ENCODE results near the gene NKX1-1.
A peak's percentile ranks its signal among the peaks of the same experiment; 100 is the strongest.

The NKX1-1 gene

DNA sequence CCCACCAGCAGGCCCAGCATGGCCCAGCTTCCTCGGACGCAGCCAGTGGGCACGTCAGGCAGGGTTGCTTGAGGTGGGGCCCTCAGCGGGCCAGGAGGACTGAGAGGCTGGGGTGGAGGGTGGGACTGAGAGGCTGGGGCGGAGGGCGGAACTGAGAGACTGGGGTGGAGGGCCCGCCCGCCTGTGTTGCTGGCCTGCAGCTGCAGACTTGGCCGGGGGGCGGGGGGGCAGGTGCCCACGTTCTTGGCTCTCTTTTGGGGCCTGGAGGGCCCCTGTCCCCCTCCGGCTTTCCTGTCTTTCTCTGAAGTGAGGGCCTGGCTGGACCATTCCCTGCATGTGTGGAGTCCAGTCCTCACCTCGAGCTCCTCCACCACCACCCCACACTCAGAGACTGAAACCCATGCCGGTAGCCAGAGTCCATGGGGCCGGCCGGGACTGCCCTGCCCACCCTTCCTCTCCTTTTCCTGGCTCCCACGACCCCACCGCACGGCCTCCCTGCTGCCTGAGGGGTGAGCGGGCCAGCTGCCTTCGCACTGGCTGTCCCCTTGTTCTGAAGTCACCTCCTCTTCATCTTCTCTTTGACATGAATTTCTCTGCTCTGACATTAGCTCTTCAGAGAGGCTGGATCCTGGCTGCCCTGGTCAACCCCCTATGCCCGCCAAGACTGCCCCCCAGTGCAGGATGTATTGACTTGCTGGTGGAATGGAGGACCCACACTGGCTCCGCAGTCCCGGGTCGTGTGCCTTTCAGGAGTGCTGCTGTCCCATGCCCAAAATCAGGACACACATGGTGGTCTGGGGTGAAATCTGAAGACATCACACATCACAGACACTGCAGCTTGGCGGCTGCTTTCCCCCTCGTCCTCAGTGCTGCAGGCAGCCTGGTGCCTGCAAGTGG, 10.1 kb upstream of the NKX1-1 start:
- no peak for DNase-seq

DNA sequence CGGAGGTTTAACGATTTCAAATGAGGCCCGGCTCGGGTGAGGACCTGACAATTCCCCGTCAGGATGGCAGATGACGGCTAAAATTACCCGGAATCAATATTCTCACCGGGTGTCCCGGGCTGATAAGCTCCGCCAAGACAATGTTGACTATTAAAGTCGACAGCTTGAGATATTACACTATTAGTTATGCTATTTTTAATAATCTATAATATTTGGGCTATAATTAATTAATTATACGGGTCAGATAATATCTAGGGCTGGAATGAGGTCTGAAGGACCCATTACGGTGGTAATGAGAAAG, 9.4 kb upstream of the NKX1-1 start:
- no peak for DNase-seq

DNA sequence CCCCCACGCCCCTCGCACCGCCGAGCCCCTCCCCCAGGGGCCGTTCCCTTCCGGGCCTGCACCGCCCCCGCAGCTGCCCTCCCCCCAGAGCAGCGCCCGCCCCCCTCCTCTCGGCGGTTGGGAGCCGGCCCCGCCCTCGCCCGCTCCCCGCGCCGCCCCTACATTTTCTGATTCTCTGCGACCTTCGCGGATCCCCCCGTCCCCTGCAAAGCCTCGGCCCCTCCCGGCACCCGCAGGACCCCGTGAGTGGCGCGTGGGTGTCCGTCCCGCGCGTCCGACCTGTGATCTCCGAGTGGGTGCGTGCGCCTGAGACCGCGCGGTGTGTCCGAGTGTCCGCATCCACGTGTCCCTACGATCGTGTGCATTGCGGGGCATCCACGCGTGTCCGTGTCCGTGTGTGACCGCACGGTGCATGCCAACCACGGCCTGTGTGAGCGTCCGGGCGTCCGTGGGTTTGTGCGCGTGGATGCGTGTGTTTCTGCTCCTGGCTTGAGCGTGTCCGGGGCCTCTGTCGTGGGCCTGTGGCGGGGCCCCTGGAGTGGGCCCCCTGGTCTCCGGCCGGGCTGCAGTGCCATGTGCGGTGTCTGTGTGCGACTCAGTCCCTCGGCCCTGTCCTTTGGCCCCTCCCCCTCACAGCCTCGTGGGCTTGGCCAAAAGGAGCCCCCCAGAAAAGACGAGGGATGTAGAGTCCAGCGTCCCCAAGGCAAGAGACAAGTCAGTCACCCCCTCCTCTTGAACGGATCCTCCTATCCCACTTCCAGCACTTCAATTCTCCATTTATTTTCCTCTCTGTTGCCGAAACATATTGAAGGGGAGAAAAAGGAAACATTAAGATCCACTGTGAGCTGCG, 8.8 kb upstream of the NKX1-1 start:
- DNase-seq, result no peak

DNA sequence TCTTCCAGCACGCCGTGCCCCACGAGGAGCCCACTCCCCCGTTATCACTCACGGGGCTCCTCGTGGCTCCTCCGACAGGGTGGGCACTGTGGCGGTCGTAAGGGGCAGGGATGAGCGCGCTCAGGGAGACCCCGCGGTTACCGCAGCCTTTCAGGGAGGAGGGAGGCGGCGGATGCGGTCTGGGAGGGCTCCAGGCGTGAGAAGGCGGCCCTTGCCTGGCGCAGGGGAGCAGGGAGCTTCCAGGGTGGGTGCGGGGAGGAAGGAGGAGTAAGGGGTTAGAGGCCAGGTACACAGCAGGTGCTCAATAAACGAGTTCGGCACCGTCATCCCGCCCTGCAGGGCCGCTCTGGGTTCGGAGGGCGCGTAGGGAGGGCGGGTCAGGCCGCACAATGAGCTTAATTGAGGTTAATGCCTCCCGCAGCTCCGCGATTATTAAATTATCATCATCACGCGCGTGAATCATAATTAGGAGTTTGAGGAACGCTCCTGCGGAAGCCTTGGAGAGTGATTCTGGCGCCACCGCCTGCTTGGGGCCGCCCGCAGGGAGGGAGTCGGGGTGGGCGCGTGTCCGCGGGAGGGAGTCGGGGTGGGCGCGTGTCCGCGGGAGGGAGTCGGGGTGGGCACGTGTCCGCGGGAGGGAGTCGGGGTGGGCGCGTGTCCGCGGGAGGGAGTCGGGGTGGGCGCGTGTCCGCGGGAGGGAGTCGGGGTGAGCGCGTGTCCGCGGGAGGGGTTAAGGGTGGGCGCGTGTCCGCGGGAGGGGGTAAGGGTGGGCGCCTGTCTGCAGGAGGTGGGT, 7.6 kb upstream of the NKX1-1 start:
- no peak for DNase-seq

DNA sequence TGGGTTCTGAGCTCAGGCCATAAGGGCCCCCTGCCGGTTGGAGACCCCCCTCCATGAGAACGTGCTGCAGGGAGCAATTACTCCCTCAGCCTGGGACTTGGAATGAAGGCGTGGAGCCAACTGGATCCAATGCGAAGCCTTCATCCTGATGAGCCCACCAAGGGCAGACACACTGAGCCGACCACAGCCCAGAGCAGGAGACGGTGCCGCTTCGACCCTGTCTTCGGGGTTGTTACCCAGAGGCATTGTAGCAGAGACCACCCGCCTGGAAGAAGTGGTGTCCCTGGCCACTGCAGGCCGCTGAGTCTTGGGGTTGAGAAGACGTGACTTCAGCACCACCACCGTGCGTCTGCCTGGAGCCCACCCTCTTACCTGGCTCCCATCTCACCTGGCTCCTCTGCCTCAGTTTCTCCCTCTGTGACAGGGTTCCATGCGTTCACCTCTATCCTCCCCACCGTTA, 7.0 kb upstream of the NKX1-1 start:
- no peak for DNase-seq

DNA sequence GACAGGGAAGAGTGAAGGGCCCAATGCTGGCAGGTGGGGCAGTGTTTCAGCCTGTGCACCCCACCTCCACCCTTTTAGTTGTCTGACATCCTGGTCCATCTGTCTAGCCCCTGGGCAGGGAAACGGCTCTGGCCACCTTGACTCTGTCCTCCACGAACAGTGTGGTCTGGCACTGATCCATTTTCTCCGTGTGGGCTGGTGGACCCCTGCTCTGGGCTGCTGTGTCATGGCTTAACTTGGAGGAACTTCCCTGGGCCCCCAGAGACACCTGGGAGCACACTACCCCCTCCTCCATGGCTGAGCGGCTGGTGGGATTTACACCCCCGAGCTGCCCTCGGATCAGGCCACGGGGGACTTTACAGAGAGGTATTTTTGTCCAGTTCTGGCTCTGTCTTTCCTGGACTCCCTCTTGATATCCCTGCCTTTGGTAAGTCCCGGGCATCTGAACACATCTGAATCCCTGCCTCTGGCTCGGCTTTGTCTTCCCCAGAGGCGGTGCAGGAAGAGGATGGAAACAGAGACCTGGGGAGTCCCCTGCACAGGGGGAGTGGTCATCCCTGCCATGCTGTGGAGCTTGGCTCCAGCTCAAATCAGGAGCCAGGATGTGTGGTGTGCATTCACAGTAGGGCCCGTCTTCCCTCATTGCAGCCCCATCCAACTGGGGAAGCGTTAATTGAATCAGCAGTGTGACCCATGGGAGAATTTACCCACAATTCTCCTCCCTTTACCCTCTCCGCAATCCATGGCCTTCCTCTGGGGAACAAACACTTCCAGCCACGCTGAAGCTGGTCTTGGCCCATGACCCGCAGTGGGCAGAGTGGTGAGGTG, 6.3 kb upstream of the NKX1-1 start:
- DNase-seq, result no peak

DNA sequence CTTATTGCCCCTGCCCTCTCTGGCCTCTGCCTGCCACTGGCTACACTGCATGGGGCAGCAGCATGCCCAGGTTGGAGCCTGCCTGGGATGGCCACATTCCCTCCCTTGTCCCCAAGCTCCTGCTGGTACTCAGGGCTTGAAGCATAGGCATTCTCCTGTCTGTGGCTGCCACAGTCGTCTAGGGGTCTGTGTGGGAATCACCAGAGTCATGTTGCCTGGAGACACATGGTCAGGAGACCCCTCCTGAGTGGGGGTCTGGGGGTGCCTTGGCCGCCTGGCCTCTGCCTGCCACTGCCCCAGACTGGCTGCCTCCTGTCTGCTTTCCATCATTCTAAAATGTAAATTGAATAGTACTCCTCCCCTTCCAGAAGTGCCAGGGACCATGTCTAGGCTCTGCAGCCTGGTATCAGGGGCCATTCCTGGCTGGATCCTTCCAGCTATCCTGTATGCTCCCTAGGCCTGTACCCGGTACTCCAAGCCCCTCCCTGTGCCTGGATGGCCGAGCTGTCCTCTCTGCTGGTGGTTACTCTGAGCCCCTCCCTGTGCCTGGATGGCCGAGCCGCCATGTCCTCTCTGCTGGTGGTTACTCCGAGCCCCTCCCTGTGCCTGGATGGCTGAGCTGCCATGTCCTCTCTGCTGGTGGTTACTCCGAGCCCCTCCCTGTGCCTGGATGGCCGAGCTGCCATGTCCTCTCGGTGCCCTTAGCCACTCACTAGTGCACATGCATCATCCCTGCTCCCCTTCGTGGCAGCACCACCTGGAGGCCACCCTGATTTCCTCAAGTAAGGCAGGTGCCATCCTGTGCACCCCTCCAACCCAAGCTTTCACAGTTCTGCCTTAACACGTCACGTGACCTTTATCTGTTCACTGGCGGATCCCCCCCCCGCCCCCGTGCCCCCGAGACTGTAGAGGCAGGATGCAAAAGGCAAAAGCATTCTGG, 5.5 kb upstream of the NKX1-1 start:
- DNase-seq, result no peak

DNA sequence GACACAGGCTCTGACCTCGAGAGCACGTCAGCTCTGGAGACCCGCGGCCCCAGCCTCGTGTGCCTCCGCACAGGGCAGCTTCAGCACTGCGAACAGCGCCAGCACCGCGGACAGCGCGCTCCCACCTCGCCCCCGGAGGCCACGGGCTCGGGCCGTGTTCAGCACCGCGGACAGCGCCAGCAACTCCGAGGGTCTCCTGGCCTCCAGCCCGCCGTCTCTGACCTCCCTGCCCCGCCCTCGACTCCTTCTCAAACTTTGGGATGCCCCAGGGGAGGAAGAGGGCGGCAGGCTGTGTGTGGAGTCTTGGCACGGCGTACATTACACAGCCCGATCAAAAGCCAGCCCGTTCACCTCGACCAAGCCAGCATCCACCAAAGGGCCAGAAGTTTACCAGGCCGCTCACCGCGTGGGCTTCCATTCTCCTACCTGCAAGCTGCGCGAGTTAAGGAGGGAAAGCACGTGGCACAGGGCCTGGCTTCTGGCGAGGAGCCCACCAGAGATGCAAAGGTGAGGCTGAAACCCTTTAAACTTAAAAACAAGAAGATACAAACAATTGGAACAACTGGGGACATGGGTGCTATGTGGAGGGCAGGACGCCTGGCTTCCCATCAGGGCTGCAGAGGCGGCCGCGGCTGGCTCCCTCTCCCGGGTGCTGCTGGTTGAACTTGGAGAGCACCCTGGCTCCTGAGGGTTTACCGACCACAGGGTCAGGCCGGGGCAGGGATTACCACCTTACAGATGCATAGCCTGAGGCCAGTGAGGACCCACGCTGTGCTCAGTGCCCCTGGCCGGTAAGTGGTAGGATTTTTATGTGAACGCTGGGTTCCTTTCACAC, 4.5 kb upstream of the NKX1-1 start:
- DNase-seq, result peak; percentile 51

DNA sequence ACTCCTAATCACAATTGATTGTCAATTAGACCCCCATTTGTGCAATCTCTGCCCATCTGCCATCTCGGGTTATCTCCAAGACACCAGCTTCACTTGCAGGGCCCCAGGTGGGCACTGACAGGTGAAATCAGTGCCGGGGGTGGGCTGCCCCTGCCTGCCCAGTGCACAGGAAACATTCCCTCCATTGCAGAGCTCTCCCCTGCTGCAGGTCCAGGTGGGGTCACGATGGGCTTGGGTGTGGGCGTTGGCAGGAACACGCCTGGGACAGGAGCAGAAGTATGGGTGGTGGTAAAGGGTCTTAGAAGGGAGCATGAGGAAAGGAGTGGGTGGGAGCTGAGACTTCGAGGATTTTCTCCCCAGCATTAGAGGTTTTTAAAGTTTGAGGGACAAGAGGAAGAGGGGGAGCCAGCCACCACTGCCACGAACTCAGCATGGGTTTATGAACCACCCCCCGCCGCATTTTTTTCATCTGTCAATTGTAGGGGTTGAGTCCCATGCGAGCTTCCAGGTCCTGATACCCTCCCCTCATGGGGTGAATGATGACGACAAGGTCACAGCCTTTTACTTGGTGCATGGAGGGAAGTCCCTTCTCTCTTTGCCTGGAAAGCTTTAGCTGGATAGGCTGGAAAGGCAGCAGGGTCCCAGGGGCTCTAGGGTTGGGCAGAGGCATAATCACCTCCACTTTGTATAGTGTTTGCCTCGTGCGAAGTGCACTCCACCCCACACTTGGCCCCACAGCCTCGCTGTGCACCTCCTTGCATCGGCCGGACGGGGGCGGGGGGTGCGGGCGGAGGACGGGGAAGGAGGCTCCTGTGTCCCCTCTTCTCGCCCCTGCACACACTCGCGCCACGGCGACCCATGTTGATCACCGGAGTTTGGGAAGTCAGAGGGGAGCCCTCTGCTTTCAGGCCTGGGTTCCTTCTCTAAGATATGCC, 3.5 kb upstream of the NKX1-1 start:
- DNase-seq, result no peak

DNA sequence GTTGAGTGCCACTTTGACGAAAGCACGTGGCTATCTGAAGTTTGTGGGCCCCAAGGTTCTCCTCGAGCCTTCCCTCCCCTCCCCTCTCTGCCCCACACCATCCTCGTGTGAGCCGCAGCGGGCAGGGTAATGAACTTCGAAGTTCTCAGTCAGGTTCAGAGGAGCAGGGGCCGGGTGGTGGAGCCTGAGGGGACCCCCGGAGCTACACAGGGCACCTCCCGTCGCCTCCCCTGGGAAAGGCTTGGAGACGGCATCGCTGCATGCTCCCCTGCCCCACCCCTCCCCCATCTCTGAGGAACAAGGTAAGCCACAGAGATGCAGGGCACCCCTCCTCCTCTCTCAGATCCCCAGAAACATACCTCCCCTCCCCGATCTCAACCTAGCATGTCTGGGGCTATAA, 2.8 kb upstream of the NKX1-1 start:
- DNase-seq, result no peak

DNA sequence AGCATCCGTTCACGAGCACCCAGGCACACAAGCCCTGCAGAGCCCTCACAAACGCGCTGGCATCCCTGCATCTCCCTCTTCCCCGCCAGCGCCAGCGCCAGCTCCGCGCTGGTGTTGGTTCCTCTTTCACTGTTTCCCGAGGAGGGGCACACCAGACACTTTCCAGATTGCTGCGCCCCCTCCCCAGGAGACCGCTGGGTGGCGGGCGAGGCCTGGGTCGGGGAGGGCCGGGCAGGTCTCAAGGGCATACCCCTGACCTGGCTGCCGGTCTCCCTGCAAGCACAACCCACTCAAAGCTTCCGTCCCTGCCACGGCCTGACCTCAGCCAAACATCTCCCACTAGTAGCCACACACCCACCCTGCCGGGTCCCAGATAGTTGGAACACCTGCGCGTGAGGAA, 2.2 kb upstream of the NKX1-1 start:
- DNase-seq, result no peak

DNA sequence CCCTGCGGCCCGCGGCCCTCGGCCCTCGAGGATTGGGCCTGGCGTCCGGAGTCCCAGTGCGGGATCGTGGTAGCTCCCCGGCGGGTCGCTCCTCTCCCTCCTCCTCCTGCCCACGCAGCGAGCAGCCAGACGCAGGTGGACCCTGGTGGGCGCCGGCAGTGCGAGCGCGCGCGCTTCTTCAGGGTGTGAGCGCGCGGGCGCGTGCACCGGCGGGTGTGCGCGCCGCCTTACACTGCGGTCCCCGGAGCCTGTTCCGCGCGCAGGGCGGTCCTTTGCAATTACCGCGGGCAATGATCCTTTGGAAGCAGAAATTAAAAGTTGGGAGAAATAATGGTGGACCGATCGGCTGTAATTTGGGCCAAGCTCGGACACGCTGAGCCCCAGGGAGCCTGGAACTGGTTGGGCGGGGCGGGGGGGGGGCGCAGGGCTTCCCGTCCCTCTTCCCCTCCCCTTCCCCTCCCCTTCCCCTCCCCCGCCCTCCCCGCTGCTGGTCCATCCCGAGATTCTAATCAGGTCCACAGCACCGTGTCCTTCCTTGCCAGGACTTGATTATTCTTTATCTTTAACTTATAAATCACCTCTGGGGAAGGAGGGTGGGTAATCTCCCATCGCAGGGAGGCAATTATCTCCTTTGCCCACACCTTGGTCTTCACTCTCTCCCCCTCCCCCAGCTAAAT, 1.6 kb upstream of the NKX1-1 start:
- DNase-seq, result no peak

DNA sequence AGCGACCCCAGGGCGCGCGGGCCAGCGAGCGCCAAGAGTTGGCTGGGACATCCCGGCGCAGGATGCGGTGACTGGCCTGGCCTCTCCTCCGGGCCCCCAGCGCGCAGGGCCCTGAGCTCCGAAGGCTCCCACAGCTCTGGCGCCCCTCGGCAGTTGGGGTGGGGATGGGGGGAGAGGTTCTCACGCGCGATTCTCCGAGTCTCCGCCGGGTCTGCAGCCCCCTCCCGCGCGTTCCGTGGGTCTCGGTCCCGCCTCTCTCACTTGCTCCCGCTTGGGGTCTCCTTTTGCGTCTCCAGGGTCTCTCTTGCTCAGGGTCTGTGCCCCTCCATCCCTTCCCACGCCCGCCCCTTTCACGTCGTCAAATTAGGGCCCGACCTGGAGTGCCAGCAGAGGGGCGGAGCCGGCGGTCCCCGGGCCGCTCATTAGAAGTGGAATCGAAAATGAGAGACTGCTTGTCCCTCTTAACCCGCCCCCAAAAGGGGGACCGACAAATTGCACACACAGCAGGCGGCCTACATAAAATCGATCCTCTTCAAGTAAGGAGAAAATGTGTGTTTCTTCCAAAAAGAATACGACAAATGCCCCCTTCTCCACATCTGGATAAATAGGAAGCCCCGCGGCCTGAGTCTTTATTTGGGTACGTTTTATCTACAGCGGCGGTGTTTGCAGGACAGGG, 877 bp upstream of the NKX1-1 start:
- DNase-seq, result no peak

DNA sequence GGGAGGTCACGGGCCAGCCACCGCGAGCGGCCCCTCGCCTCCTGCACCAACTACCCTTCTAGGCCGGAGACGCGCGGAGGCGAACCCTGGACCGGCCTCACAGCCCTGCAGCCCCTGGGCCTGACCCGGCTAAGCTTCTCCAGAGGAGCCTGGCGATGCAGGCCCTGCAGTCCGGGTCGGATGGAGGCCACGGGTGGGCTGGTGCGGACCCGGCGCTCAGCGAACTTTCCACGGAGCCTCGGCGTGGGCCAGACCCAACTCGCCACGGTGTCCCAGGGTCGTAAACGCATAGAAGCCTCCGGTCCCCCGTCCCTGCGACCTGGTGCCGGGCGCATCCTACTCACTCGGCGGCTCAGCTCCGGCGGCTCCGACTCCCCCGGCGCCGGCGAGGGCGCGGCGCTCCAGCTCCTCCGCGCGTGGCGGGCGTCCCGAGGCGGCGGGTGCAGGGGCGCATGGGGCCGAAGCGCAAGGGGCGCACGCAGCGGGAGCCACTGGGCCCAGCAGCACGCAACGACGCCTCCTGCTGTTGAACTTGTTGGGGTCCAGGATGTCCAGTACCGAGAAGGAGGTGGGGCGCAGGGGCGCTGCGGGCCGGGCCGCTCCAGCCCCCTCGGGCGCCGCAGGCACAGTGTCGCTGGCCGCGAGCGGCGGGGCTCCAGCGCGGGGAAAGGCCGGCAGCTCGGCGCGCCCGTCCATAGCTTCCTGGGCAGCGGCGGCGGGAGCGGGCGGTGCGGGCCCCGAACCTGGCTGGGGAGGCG, 427 bp downstream of the NKX1-1 start:
- DNase-seq, result no peak

DNA sequence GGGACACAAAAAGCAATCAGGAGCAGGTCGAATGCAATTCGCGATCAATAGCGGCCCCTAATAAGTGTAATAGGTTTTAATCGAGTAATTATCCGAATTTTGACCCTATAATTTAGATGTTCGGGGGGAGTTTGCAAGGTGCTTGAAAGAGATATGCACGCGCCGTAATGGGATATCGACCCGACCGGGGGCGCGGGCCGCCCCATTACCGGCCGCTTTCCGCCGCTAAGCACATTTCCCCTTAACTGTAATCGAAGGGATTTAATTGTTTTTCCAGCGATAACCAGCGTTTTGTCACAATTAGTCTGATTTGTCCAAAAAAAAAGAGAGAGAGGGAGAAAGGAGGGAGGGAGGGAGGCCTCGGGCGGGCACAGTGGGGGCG, 997 bp downstream of the NKX1-1 start:
- no peak for DNase-seq

DNA sequence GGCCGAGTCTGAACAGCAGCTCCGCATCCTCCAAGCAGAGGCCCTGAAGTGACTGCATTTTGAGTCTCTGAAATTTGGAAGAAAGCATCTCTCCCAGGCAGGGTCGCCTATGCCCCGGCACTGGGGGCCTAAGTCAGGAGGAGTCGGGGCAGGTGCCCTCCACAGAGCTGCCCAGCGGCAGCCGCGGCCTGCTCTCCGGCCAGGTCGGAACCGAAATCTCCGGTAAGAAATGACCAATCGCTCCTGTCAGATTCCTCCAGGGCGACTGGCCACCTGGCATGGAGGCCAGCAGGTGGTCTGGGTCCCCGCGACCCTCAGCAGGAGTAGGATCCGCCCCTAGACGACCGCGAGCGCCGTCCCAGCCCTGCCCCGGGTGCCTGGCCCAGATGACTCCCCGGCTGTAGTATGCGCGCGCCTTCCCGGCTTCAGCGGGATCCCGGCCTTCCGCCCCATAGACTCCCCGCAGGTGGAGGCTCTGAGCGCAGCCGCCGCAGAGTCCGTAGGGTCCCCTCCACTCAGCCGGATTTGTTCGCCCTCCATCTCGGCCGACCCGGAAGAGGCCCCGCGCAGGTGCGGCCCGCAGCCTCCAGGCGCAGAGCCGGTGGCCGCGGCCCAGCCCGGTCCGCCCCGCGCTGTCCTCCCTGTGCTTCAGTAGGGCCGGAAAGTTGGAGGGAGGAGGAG, 1.5 kb downstream of the NKX1-1 start:
- DNase-seq, result no peak

Data from hematopoietic multipotent progenitor cell treated with erythropoietin and hydrocortisone succinate and interleukin-3 and kit ligand, for 8 days (in vitro differentiated cells).